ENCODE data around the gene DENND6B. TPM values are rescaled to one million over a fixed set of nuclear protein-coding genes. Genes with fewer than 3 reads are reported as not detected.

DENND6B gene
- total and polyA plus RNA-seq, 2 of the 13 experiments (the other 11 are each of a cell fraction or from before 2014, with no cell fraction given): 0.95 to 3.8 TPM

- TF ChIP-seq BRD4 (CRISPR knock-in tag; IDR thresholded peaks at IDR 0.05): no peak
- no peak for TF ChIP-seq ZNF777 (CRISPR knock-in tag; IDR thresholded peaks at IDR 0.05)
- TF ChIP-seq MTA1 (CRISPR knock-in tag; IDR thresholded peaks at IDR 0.05; ENCODE audit: borderline replicate concordance): peak; percentile 19; the same call in 1 of the 2 replicates
- TF ChIP-seq POLR2G (IDR thresholded peaks at IDR 0.05; ENCODE audit: low read depth, low read length): no peak
- TF ChIP-seq, protein P1, sequence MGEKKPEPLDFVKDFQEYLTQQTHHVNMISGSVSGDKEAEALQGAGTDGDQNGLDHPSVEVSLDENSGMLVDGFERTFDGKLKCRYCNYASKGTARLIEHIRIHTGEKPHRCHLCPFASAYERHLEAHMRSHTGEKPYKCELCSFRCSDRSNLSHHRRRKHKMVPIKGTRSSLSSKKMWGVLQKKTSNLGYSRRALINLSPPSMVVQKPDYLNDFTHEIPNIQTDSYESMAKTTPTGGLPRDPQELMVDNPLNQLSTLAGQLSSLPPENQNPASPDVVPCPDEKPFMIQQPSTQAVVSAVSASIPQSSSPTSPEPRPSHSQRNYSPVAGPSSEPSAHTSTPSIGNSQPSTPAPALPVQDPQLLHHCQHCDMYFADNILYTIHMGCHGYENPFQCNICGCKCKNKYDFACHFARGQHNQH (CRISPR knock-in tag; IDR thresholded peaks at IDR 0.05): 0 out of 2 replicates have a peak, but pooled peaks have one; percentile 25
- no peak for TF ChIP-seq ZNF235 (CRISPR knock-in tag; IDR thresholded peaks at IDR 0.05; ENCODE audit: borderline replicate concordance)
- no peak for TF ChIP-seq SETDB1 (CRISPR knock-in tag; IDR thresholded peaks at IDR 0.05; ENCODE audit: borderline replicate concordance)
- no peak for TF ChIP-seq ZNF614 (CRISPR knock-in tag; IDR thresholded peaks at IDR 0.05; ENCODE audit: borderline replicate concordance)
- 0 out of 2 replicates have a peak, but pooled peaks have one; percentile 24 for TF ChIP-seq ZBTB7B (CRISPR knock-in tag; IDR thresholded peaks at IDR 0.05)
- no peak for TF ChIP-seq UBTF (CRISPR knock-in tag; IDR thresholded peaks at IDR 0.05)
- 0 out of 2 replicates have a peak, but pooled peaks have one; percentile 26 for TF ChIP-seq ZNF543 (CRISPR knock-in tag; IDR thresholded peaks at IDR 0.05)
- TF ChIP-seq, protein P2, sequence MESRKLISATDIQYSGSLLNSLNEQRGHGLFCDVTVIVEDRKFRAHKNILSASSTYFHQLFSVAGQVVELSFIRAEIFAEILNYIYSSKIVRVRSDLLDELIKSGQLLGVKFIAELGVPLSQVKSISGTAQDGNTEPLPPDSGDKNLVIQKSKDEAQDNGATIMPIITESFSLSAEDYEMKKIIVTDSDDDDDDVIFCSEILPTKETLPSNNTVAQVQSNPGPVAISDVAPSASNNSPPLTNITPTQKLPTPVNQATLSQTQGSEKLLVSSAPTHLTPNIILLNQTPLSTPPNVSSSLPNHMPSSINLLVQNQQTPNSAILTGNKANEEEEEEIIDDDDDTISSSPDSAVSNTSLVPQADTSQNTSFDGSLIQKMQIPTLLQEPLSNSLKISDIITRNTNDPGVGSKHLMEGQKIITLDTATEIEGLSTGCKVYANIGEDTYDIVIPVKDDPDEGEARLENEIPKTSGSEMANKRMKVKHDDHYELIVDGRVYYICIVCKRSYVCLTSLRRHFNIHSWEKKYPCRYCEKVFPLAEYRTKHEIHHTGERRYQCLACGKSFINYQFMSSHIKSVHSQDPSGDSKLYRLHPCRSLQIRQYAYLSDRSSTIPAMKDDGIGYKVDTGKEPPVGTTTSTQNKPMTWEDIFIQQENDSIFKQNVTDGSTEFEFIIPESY (CRISPR knock-in tag; IDR thresholded peaks at IDR 0.05): no peak
- TF ChIP-seq ZNF530 (CRISPR knock-in tag; IDR thresholded peaks at IDR 0.05; ENCODE audit: low read depth): no peak
- TF ChIP-seq ZNF326 (CRISPR knock-in tag; IDR thresholded peaks at IDR 0.05; ENCODE audit: borderline replicate concordance): no peak
- TF ChIP-seq BHLHE40 (IDR thresholded peaks at IDR 0.05; ENCODE audit: low read length): no peak
- TF ChIP-seq ZNF619 (CRISPR knock-in tag; IDR thresholded peaks at IDR 0.05): no peak
- no peak for TF ChIP-seq ZNF883 (CRISPR knock-in tag; IDR thresholded peaks at IDR 0.05; ENCODE audit: not compliant biosample characterization)
- TF ChIP-seq, protein P3, sequence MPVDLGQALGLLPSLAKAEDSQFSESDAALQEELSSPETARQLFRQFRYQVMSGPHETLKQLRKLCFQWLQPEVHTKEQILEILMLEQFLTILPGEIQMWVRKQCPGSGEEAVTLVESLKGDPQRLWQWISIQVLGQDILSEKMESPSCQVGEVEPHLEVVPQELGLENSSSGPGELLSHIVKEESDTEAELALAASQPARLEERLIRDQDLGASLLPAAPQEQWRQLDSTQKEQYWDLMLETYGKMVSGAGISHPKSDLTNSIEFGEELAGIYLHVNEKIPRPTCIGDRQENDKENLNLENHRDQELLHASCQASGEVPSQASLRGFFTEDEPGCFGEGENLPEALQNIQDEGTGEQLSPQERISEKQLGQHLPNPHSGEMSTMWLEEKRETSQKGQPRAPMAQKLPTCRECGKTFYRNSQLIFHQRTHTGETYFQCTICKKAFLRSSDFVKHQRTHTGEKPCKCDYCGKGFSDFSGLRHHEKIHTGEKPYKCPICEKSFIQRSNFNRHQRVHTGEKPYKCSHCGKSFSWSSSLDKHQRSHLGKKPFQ (CRISPR knock-in tag; IDR thresholded peaks at IDR 0.05; ENCODE audit: insufficient replicate concordance): peak; percentile 32
- 0 out of 2 replicates have a peak, but pooled peaks have one; percentile 10 for TF ChIP-seq ZNF788 (CRISPR knock-in tag; IDR thresholded peaks at IDR 0.05; ENCODE audit: borderline replicate concordance)
- TF ChIP-seq SATB2 (CRISPR knock-in tag; IDR thresholded peaks at IDR 0.05): 0 out of 2 replicates have a peak, but pooled peaks have one; percentile 35
Measured at GRCh38 chr22:50307890-50308596, 18.8 kb downstream of the DENND6B start (continued).

Data from HepG2 (cell line).